Stimulated activated effector memory CD8-positive, alpha-beta T cell treated with anti-CD3 and anti-CD28 coated beads, Interleukin-12 subunit alpha, Interleukin-12 subunit beta, amount 100 ng/mL, for 72 hours (primary cell): ENCODE results near the gene OR56A1.
A peak's percentile ranks its signal among the peaks of the same experiment; 100 is the strongest.
"Not testable (repeated sequence)": the region's sequence is repeated elsewhere in the genome, so short reads cannot be mapped to it uniquely, and the experiment has no call there.

Source experiments
- ATAC-seq: fragments of 150-1000 bp; cut with Tn5 transposase; 2 replicates; pipeline ENCODE4 v1.10.0; 2021
- DNase-seq, 2 donors: peaks; one replicate each; pipeline ENCODE4 v3.0.0; 2021 to 2022; ENCODE audit warnings: low spot score in 2 of 2
- H3K27ac Mint-ChIP-seq: one replicate; pipeline ENCODE4 v1.8.0; 2022; ENCODE audit warnings: mild to moderate bottlenecking, mixed read lengths
- H3K36me3 Mint-ChIP-seq: one replicate; pipeline ENCODE4 v1.8.0; 2022; ENCODE audit warnings: mild to moderate bottlenecking, mixed read lengths
- H3K4me1 Mint-ChIP-seq: one replicate; pipeline ENCODE4 v1.8.0; 2022; ENCODE audit warnings: mixed read lengths
- H3K4me3 Mint-ChIP-seq: one replicate; pipeline ENCODE4 v1.8.0; 2022; ENCODE audit warnings: mild to moderate bottlenecking, mixed read lengths
- H3K9me3 Mint-ChIP-seq: one replicate; pipeline ENCODE4 v1.8.0; 2022; ENCODE audit warnings: mixed read lengths

OR56A1 gene, protein sequence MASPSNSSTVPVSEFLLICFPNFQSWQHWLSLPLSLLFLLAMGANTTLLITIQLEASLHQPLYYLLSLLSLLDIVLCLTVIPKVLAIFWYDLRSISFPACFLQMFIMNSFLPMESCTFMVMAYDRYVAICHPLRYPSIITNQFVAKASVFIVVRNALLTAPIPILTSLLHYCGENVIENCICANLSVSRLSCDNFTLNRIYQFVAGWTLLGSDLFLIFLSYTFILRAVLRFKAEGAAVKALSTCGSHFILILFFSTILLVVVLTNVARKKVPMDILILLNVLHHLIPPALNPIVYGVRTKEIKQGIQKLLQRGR

DNA sequence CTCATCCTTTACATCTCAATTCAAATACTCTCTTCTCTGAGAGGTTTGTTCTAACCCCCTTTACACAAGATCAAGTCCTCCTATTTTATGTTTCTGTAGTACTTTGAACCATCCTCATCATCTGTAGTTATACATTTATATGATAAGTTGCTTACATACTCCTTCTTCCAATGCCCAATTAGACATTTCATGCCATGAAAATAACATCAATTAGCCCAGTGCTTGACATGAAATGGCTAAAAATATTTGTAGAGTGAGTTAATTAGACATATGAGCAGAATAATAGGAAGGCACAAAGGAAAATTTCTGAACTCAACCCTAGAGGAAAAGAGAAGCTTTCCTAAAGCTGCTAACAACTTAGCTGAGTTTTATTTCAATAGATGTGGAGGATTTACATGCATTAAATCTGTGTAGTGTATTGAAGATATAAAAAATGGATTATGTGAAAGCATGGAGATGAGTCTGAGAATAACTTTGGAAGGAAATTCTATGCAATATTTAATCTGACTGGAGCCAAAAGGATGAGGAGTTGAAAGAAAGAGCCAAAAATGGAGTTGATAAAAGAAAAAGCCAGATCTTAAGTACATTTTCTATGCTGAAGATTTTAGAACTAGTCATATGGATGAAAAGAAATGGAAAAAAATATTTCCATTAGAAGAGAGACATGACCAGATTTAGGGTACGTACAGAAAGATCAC, at the start of gene OR56A1:
TSS of gene OR56A1 (minus strand) at position 51 of the 698 bp plus-strand sequence. CDS start 3,066 bp downstream, outside the sequence.
- ATAC-seq = no peak
- no peaks in the 10 kb centered on the region for H3K4me1 Mint-ChIP-seq
- no peaks in the 10 kb centered on the region for H3K36me3 Mint-ChIP-seq
- no peaks in the 10 kb centered on the region for H3K9me3 Mint-ChIP-seq
- no peak for DNase-seq
- H3K4me3 Mint-ChIP-seq = no peak within 1 kb of the TSS
- H3K27ac Mint-ChIP-seq = no peak within 1 kb of the TSS

DNA sequence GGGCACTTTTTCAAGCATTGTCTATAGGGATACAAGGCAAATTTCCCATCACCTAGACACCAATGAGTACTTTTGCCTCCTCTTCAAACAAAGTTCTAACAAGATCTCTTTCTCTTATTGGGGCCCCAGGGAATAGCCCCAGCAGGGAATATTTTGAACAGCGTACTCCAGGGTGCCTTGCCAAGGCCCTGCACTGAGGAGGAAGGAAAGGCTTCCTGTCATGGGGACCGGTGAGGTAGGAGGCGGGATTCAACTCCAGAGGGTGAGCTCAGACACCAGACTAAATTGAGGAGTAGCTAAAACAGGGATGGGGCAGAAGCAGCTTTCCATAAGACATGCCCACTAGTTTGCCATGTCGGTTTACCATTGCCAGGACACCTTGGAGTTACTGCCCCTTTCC, 48.9 kb upstream of the OR56A1 start:
- Mint-ChIP-seq H3K4me3 (no peak overlapping the region), H3K4me1 (peaks cover 5% of the 10 kb centered on the region), H3K27ac (no peak overlapping the region), H3K36me3 (no peaks in the 10 kb centered on the region), H3K9me3 (peaks cover 16% of the 10 kb centered on the region)
- no peak for DNase-seq
- ATAC-seq = no peak

- H3K27ac Mint-ChIP-seq = no peak overlapping the region
- H3K4me3 Mint-ChIP-seq = no peak overlapping the region
- peaks cover 6% of the 10 kb centered on the region for H3K4me1 Mint-ChIP-seq
- no peaks in the 10 kb centered on the region for H3K36me3 Mint-ChIP-seq
- peaks cover 14% of the 10 kb centered on the region for H3K9me3 Mint-ChIP-seq
- DNase-seq = no peak
- ATAC-seq = no peak
These were observed 47.2 kb upstream of the OR56A1 start for GRCh38 chr11:6077723-6078122.

GRCh38 chr11:6076443-6076842, 45.9 kb upstream of the OR56A1 start:
- not testable (repeated sequence) for H3K4me3 Mint-ChIP-seq, DNase-seq, ATAC-seq, H3K36me3 Mint-ChIP-seq, H3K4me1 Mint-ChIP-seq, H3K27ac Mint-ChIP-seq
- H3K9me3 Mint-ChIP-seq = peaks cover 14% of the 10 kb centered on the region

GRCh38 chr11:6067502-6067901, 36.9 kb upstream of the OR56A1 start:
- ATAC-seq (no peak), DNase-seq (no peak)
- no peak overlapping the region for H3K27ac Mint-ChIP-seq
- no peak overlapping the region for H3K4me3 Mint-ChIP-seq
- H3K4me1 Mint-ChIP-seq = no peaks in the 10 kb centered on the region
- H3K36me3 Mint-ChIP-seq = no peaks in the 10 kb centered on the region
- no peaks in the 10 kb centered on the region for H3K9me3 Mint-ChIP-seq

GRCh38 chr11:6062691-6063358, 32.3 kb upstream of the OR56A1 start:
- Mint-ChIP-seq H3K4me1 (no peaks in the 10 kb centered on the region), H3K9me3 (no peaks in the 10 kb centered on the region), H3K4me3 (no peak overlapping the region), H3K36me3 (no peaks in the 10 kb centered on the region), H3K27ac (no peak overlapping the region)
- DNase-seq (no peak), ATAC-seq (no peak)

GRCh38 chr11:6061475-6061874, 30.9 kb upstream of the OR56A1 start:
- no peaks in the 10 kb centered on the region for H3K36me3 Mint-ChIP-seq
- no peak overlapping the region for H3K27ac Mint-ChIP-seq
- H3K4me1 Mint-ChIP-seq = no peaks in the 10 kb centered on the region
- DNase-seq = no peak
- H3K4me3 Mint-ChIP-seq = no peak overlapping the region
- no peaks in the 10 kb centered on the region for H3K9me3 Mint-ChIP-seq
- ATAC-seq = peak; percentile 44

DNA sequence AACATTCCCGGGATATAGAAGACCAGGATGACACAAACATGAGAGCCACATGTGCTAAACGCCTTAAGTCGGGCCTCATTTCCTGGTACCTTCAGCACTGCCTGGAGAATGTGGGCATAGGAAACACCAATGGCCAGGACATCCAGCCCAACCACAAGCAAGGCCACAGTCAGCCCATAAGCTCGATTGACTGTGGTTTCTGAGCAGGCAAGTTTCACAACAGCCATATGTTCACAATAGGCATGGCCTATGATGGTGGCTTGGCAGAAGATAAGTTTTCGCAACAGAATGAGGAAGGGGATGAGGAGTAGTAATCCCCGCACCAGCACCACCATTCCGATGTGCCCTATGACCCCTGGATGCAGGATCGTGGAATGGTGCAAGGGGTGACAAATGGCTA, 26.9 kb upstream of the OR56A1 start:
- DNase-seq (no peak), ATAC-seq (no peak)
- H3K4me3 Mint-ChIP-seq = no peak overlapping the region
- no peaks in the 10 kb centered on the region for H3K36me3 Mint-ChIP-seq
- no peaks in the 10 kb centered on the region for H3K9me3 Mint-ChIP-seq
- H3K27ac Mint-ChIP-seq = no peak overlapping the region
- no peaks in the 10 kb centered on the region for H3K4me1 Mint-ChIP-seq

DNA sequence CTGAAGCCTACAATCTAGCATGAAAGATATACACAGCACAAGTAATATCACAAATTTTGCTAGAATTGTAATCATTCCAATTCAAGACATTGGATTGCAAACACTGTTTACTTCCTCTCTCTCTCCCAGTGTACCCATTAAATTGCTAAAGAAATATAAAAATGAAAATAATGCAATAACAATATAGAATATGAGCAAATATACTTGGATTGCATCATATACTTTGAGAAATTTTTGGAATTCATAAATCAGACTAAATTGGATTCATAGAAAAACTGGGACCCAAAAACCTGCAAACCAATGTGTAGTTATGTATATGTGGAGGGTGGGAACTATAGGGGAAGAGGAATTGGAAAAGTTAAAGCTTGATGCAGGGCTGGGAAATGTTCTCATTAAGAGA, 25.0 kb upstream of the OR56A1 start:
- H3K27ac Mint-ChIP-seq = no peak overlapping the region
- no peaks in the 10 kb centered on the region for H3K36me3 Mint-ChIP-seq
- no peak overlapping the region for H3K4me3 Mint-ChIP-seq
- no peaks in the 10 kb centered on the region for H3K9me3 Mint-ChIP-seq
- ATAC-seq = no peak
- no peak for DNase-seq
- no peaks in the 10 kb centered on the region for H3K4me1 Mint-ChIP-seq

DNA sequence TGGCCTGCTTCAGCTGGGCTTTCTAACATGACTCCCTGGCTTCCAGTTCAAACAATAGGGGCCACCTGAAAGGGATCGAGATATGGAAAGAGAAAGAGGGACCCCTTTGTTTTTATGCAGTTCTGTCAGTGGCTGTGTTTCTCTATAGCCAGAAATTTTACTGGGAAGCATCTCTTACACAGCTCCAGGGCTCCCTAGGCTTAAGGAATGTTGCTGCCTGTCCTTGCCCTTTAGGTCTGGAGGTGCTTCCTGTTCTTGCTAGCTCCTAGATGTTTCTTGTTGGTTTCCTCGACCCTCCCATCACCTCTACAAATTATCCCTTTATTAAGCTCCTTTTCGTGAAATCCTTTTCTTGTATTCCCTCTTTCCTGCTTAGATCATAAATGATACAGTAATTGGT, 21.8 kb upstream of the OR56A1 start:
- Mint-ChIP-seq H3K4me3 (no peak overlapping the region), H3K36me3 (no peaks in the 10 kb centered on the region), H3K9me3 (no peaks in the 10 kb centered on the region), H3K27ac (no peak overlapping the region), H3K4me1 (no peaks in the 10 kb centered on the region)
- ATAC-seq = no peak
- no peak for DNase-seq

DNA sequence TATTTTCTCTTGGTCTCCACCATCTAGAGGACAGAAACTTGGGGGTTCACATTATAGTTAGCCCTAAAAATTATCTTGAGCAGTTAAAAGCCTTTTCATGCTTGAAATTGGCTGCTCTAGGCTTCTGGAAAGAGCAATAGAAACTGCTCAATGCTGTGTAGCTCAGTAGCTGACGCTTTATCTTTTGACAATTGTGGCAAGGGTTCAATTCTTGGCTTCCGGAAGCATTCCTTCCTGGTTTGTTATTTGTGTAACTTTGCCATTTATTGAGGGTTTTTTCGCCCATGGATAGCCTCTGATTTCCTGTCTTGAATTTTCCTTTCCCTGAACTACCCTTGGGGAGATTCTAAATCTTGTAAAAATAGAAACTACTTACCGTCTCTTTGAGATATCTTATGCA, 10.3 kb upstream of the OR56A1 start:
- DNase-seq (no peak), ATAC-seq (no peak)
- no peaks in the 10 kb centered on the region for H3K4me1 Mint-ChIP-seq
- no peaks in the 10 kb centered on the region for H3K9me3 Mint-ChIP-seq
- no peak overlapping the region for H3K27ac Mint-ChIP-seq
- no peak overlapping the region for H3K4me3 Mint-ChIP-seq
- H3K36me3 Mint-ChIP-seq = no peaks in the 10 kb centered on the region

DNA sequence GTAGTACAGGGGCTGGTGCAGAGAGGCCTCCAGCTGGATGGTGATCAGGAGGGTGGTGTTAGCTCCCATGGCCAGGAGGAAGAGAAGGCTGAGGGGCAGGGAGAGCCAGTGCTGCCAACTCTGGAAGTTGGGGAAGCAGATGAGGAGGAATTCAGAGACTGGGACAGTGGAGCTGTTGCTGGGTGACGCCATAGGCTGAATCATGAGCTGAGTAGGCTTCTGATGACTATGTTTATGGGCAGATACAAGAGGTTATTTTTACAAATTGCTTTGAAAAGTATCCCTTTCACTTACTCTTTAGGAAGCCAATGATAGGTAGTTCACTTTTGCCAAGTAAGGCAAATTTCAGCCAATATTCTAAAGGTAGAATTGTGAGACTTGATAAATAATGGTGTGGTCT, 3.1 kb downstream of the OR56A1 start:
- Mint-ChIP-seq H3K4me1 (no peaks in the 10 kb centered on the region), H3K27ac (no peak overlapping the region), H3K9me3 (no peaks in the 10 kb centered on the region), H3K4me3 (no peak overlapping the region), H3K36me3 (no peaks in the 10 kb centered on the region)
- ATAC-seq = no peak
- no peak for DNase-seq

DNA sequence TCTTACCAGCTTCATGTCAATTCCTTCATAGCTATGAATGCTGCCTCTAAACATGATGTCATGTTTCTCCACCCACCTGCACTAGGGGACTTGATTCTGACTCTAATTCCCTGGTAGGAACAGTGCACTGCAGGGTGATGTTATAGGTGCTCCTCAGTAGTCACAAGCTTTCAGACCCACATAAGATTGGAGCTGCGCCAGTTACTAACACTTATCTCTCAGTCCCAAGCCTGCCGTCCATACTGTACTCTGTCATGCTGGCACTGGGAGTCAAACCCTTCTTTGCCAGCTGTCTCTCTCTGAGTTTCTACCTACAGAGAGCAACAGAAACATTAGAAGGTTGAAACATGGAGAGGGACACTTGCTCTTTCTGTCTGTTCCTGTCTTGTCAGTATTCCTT, 5.5 kb downstream of the OR56A1 start:
- peak; percentile 34 for ATAC-seq
- H3K36me3 Mint-ChIP-seq = no peaks in the 10 kb centered on the region
- H3K4me3 Mint-ChIP-seq = no peak overlapping the region
- no peak overlapping the region for H3K27ac Mint-ChIP-seq
- H3K9me3 Mint-ChIP-seq = no peaks in the 10 kb centered on the region
- no peak for DNase-seq
- no peaks in the 10 kb centered on the region for H3K4me1 Mint-ChIP-seq

GRCh38 chr11:6022956-6023355, 7.6 kb downstream of the OR56A1 start:
- ATAC-seq (peak; percentile 77), DNase-seq (no peak)
- no peaks in the 10 kb centered on the region for H3K9me3 Mint-ChIP-seq
- H3K27ac Mint-ChIP-seq = no peak overlapping the region
- H3K36me3 Mint-ChIP-seq = no peaks in the 10 kb centered on the region
- no peaks in the 10 kb centered on the region for H3K4me1 Mint-ChIP-seq
- H3K4me3 Mint-ChIP-seq = no peak overlapping the region

DNA sequence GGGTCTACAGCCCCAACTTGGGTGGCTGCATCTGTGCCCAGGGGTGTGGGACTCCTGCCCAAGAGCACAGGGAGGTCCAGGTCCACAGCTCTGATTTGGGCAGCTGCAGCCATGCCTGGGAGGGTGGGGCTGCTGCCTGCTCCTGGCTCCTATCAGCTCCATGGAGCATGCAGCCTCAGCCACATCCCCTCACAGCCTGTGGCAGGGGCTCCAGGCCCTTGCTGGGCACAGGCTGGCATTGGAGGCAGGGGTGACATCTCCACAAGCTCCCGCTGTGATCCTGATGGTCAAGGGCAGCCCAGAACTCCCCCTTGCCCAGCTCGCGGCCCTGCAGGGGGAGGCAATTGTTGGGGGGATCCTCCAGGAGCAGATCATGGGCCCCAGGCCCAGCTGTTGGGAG, 17.5 kb downstream of the OR56A1 start:
- H3K27ac Mint-ChIP-seq = no peak overlapping the region
- no peak for ATAC-seq
- no peak for DNase-seq
- H3K4me1 Mint-ChIP-seq = no peaks in the 10 kb centered on the region
- peaks cover 3% of the 10 kb centered on the region for H3K9me3 Mint-ChIP-seq
- no peak overlapping the region for H3K4me3 Mint-ChIP-seq
- no peaks in the 10 kb centered on the region for H3K36me3 Mint-ChIP-seq
